ENCODE measurements around the gene POC1B.

DNA sequence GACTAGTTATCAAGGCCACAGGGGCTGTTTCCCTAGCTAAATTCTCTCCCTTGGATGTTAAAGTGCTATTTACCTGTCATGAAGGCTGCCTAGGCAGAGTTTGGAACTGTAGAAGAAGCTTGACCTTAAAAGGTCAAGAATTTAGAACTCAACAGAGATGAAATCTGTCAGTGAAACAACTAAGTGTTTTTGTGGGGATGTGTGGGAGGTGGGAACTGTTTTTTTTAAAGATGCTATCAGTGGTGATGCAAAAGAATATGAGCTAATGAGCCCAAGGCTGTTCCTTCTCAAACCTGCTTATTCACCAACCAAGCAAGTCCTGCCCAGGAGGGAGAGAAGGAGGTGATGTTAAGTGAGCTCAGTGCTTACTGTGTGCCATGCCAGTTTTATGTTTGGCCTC lies 40.8 kb upstream of the POC1B start:
- TF ChIP-seq, protein P1, sequence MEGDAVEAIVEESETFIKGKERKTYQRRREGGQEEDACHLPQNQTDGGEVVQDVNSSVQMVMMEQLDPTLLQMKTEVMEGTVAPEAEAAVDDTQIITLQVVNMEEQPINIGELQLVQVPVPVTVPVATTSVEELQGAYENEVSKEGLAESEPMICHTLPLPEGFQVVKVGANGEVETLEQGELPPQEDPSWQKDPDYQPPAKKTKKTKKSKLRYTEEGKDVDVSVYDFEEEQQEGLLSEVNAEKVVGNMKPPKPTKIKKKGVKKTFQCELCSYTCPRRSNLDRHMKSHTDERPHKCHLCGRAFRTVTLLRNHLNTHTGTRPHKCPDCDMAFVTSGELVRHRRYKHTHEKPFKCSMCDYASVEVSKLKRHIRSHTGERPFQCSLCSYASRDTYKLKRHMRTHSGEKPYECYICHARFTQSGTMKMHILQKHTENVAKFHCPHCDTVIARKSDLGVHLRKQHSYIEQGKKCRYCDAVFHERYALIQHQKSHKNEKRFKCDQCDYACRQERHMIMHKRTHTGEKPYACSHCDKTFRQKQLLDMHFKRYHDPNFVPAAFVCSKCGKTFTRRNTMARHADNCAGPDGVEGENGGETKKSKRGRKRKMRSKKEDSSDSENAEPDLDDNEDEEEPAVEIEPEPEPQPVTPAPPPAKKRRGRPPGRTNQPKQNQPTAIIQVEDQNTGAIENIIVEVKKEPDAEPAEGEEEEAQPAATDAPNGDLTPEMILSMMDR (IDR thresholded peaks at IDR 0.05; ENCODE audit: low read depth, low read length), result no peak
- TF ChIP-seq POLR2A (IDR thresholded peaks at IDR 0.05; ENCODE audit: extremely low read depth, insufficient read length), result no peak
- TF ChIP-seq MYC (IDR thresholded peaks at IDR 0.05; ENCODE audit: low read depth, low read length), result no peak
- TF ChIP-seq, protein P2, sequence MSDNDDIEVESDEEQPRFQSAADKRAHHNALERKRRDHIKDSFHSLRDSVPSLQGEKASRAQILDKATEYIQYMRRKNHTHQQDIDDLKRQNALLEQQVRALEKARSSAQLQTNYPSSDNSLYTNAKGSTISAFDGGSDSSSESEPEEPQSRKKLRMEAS (IDR thresholded peaks at IDR 0.05; ENCODE audit: low read depth, low read length), result no peak

Measured in NB4 (cell line).